GM23248 (cell line): ENCODE data around the gene KCNJ6.

ENCODE experiments used
- EZH2 ChIP-seq: fragments of 200-600 bp; sonication (generic); IDR thresholded peaks from 2 replicates; pipeline ENCODE4 v1.6.1; 2018; ENCODE audit warnings: antibody characterized with exemption, mild to moderate bottlenecking; ENCODE audit not compliant: insufficient read depth, poor library complexity, severe bottlenecking
- EZH2phosphoT487 ChIP-seq: fragments of 200-600 bp; sonication (generic); IDR thresholded peaks from 2 replicates; pipeline ENCODE4 v1.6.1; 2018; ENCODE audit warnings: antibody characterized with exemption, moderate library complexity, mild to moderate bottlenecking, low read depth; ENCODE audit not compliant: insufficient read depth

GRCh38 chr21:37803101-37803651 lies 113.1 kb downstream of the KCNJ6 start:
- TF ChIP-seq EZH2 (no peak), EZH2phosphoT487 (no peak)
